ENCODE results near the gene CDH15. TPM values are rescaled to one million over a fixed set of nuclear protein-coding genes. Genes with fewer than 3 reads are reported as not detected.

The CDH15 gene
- total and polyA plus RNA-seq, 8 donors = 0.29 to 4.2 (median 0.43) TPM

- Histone ChIP-seq H3K4me1 (peaks cover 10 to 21% of the 10 kb centered on the region in 2 donors), H3K4me3 (no peak overlapping the region), H3K27ac (no peak overlapping the region), H3K27me3 (peaks cover 0 to 84% of the 10 kb centered on the region in 2 donors), H3K36me3 (no peaks in the 10 kb centered on the region), H3K9me3 (no peaks in the 10 kb centered on the region)
- intact Hi-C loops (cut with DNase I) = loop anchor here in 1 of 2 donors (5.0 kb wide), 1 partner anchor 425 kb away; no protein-coding TSS in a partner anchor
- DNase-seq = no peak
- ATAC-seq = no peak
- TF ChIP-seq CTCF (IDR thresholded peaks at IDR 0.05) = no peak
These were observed 4.7 kb upstream of the CDH15 start for GRCh38 chr16:89166696-89167424.

GRCh38 chr16:89167425-89167941 lies 4.1 kb upstream of the CDH15 start:
- H3K36me3 ChIP-seq = no peaks in the 10 kb centered on the region
- ATAC-seq (peak; percentile 69), DNase-seq (peak; percentile 57 to 97 (median 86))
- H3K9me3 ChIP-seq = no peaks in the 10 kb centered on the region
- peaks cover 10 to 24% of the 10 kb centered on the region in 2 donors for H3K4me1 ChIP-seq
- intact Hi-C loops (cut with DNase I) = loop anchor here in 1 of 2 donors (5.0 kb wide), 1 partner anchor 425 kb away; no protein-coding TSS in a partner anchor
- H3K27ac ChIP-seq = no peak overlapping the region
- no peak overlapping the region for H3K4me3 ChIP-seq
- peak; percentile 85 to 90 for TF ChIP-seq CTCF (IDR thresholded peaks at IDR 0.05)
- peaks cover 0 to 84% of the 10 kb centered on the region in 2 donors for H3K27me3 ChIP-seq

GRCh38 chr16:89168381-89169189 lies 3.0 kb upstream of the CDH15 start:
- no peaks in the 10 kb centered on the region for H3K36me3 ChIP-seq
- no peak overlapping the region for H3K27ac ChIP-seq
- no peak overlapping the region for H3K4me3 ChIP-seq
- intact Hi-C loops (cut with DNase I) = loop anchor here in 1 of 2 donors (5.0 kb wide), 1 partner anchor 426 kb away; no protein-coding TSS in a partner anchor
- ATAC-seq (no peak), DNase-seq (no peak)
- TF ChIP-seq CTCF (IDR thresholded peaks at IDR 0.05) = no peak
- no peaks in the 10 kb centered on the region for H3K9me3 ChIP-seq
- H3K27me3 ChIP-seq = peaks cover 0 to 86% of the 10 kb centered on the region in 2 donors
- peaks cover 10 to 24% of the 10 kb centered on the region in 2 donors for H3K4me1 ChIP-seq

- intact Hi-C loops (cut with DNase I) = loop anchor here in 1 of 2 donors (5.0 kb wide), 1 partner anchor 427 kb away; no protein-coding TSS in a partner anchor
- ATAC-seq = no peak
- Histone ChIP-seq H3K4me1 (peaks cover 10 to 24% of the 10 kb centered on the region in 2 donors), H3K36me3 (no peaks in the 10 kb centered on the region), H3K4me3 (no peak overlapping the region), H3K27ac (no peak overlapping the region), H3K9me3 (no peaks in the 10 kb centered on the region), H3K27me3 (peaks cover 0 to 83% of the 10 kb centered on the region in 2 donors)
- no peak for TF ChIP-seq CTCF (IDR thresholded peaks at IDR 0.05)
- DNase-seq = peak in 1 of 4 donors; percentile 67
These were observed 1.8 kb upstream of the CDH15 start for GRCh38 chr16:89169778-89170177.

Data from left lung (tissue), 10 donors.